HG03095 (cell line): Measurements from ENCODE around the gene FAM43B.

Experiments used
- ATAC-seq: cut with Tn5 transposase; IDR thresholded peaks from one replicate; pipeline ENCODE4 v1.9.1; 2021; ENCODE audit warnings: moderate library complexity; ENCODE audit not compliant: unreplicated experiment

Gene FAM43B

DNA sequence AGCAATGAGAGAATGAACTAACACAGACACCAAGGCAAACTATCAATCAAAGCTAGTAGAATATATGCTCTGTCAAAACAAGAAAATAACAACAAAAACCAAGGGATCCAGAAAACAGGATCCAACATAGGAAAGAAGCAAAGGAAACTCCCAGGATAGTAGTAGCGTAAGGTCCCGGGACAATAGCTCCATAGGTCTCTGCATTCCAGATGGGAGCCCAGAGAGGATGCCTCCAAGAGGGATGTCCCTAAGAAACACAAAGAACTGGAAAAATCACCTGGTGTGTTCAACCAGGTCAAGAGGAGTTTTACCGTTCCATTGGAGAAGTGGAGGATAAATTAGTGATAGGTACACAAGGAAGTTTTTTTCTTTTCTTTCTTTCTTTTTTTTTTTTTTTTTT lies 5.7 kb upstream of the FAM43B start:
- ATAC-seq: no peak

DNA sequence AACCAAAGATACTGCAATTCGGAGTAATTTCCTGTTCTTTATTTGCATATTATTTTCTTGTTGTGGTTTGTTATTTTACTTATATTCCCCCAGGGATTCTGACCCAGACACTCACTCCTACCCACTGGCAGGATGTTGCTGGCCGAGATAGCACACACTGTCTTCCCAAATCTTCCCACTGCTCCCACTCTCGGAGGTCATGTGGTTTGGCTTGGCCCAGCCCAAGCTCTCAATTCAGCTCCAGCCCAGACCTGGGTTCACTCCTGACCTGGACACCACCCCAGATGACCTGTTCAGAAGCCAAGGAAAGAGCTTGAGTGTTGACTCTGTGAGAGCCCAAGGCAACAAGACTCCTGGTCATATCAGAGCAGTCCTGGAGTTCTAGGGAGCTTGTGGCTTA lies 1.2 kb upstream of the FAM43B start:
- ATAC-seq: no peak

DNA sequence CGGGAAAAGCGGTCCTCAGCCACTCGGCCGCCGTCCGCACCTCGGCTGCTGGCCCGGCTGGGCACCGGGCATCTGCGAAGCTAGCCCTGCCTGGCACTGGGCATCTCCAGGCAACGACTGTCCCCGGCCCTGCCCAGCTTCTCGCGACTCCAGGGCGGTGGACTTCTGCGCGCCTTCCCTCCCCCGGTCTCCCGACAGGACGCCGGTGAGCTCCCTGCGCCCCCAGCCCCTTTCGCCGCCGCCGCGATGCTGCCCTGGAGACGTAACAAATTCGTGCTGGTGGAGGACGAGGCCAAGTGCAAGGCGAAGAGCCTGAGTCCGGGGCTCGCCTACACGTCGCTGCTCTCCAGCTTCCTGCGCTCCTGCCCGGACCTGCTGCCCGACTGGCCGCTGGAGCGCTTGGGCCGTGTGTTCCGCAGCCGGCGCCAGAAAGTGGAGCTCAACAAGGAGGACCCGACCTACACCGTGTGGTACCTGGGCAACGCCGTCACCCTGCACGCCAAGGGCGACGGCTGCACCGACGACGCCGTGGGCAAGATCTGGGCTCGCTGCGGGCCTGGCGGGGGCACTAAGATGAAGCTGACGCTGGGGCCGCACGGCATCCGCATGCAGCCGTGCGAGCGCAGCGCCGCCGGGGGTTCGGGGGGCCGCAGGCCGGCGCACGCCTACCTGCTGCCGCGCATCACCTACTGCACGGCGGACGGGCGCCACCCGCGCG lies 514 bp downstream of the FAM43B start:
- ATAC-seq: no peak

DNA sequence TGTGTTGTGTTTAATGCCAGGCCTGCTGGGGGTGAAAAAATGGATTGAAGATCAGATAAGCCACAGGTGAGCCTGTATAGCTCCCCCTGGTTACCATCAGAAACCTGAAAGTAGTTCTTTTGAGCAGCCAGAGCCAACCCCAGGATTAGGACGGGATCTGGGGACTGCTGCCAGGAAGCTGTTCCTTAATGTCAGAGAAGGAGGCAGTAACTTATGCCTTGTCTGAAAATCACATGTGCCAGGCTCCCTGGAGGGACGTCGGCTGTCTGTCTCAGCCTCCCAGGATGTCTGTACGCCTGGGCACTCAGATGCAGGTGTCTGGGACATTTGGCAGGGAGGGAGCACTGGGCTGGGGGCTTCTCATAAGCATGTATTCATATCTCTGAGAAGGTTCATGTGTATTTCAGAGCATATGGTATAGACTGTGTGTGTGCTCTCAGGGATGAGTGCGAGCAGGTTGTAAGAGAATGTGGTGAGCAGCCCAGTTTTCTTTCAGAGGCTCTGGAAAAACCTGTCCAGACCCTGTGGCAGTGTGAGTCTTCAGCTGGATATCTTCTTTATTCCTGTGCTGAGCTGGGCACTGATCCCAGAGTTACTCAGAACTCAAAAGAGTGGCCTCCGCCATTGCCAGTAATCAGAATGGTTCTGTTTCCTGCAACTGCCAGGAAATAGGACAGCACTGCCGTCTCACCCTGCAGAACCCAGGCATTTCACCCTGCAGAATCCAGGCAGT lies 2.8 kb downstream of the FAM43B start:
- ATAC-seq: no peak

DNA sequence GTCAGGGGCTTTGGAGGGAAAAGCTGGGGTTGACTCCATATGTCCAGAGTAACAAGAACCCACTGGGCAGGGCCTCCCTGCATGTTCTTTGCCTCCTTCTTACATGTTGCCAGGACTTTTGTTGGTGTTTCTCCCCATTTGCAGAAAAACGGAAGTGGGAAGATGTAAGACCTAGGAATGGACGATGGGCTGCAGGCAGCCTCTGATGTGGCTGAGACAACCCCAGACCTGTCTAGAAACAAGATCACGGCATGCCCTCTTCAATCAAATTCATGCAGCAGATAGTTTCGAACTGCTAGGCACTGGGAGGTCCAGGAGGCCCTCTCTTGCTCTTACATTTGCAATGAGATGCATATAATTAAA lies 3.4 kb downstream of the FAM43B start:
- no peak for ATAC-seq

DNA sequence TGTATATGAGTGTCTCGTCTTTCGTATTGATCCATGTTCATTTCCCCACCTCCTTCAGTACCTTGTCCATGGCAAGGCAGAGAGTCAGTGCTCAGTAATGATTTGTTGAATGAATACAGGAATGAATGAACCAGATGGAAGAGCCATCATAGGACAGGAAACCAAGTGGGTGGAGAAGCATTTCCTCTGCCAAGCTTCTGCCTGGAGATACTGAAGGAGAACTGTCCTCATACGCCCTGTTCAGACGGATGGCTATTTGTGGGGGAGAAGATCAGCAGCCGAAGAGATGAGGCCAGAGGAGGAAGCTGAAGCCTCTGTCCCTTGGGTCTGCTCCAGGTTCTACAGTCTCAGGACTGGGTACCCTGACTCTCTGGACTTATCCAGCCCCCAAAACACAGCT lies 5.8 kb downstream of the FAM43B start:
- no peak for ATAC-seq

DNA sequence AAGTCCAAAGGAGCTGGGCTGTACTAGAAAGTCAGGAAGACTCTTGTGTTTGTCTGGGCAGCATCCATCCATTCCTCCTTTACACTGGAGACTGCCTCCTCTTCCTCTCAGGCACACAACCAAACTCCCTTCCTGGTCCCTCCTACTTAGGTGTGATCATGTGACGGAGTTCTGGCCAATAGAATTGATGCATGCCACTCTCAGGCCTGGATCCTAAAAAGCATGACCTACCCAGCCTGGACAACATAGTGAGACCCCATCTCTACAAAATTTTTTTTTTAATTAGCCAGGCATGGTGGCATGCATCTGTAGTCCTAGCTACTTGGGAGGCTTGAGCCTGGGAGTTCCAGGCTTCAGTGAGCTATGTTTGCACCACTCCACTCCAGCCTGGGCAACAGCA lies 8.6 kb downstream of the FAM43B start:
- no peak for ATAC-seq

DNA sequence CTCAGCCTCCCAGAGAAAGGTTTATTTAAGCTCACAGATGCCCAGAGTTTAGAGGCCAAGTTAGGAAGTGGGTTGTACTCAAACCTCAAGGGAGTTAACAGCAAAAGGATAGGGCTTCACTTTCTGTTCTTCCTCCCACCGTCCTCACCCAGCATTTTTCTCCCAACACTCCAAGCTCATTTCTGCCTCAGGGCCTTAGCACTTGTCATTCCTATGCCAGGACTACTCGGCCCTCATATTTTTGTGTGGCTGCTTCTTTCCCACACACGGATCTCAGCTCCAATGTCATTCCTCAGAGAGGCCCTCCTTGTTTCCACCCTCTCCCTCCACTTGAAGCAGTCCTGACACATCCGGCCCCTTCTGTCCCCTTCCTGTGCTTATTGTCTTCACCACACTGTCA lies 12.9 kb downstream of the FAM43B start:
- no peak for ATAC-seq

DNA sequence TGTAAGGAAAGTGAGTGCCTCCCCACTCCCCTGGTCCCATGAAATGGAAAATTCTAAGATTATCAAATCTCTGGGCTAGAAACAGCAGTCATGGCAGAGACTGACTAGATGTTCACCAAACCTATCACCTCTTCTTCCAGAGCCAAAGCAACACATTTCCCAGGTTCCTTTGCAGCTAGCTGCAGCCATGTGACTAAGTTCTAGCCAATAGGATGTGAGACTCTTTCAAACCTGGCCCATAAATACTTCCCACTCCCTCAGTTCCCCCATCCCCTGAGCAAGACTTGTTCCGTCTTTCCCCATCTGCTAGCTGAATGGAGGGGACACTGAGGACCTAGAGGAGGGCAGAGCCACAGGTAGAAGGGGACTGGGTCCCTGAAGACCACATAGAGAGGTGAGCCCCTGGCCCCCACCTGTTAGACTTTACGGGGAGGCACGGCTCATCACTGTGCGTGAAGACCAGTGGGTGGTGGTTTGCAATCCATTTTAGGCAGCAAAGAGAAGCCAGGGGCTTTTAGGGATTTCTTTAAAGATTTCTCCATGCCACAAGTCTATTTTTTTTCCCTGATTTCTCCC lies 17.2 kb downstream of the FAM43B start:
- no peak for ATAC-seq

DNA sequence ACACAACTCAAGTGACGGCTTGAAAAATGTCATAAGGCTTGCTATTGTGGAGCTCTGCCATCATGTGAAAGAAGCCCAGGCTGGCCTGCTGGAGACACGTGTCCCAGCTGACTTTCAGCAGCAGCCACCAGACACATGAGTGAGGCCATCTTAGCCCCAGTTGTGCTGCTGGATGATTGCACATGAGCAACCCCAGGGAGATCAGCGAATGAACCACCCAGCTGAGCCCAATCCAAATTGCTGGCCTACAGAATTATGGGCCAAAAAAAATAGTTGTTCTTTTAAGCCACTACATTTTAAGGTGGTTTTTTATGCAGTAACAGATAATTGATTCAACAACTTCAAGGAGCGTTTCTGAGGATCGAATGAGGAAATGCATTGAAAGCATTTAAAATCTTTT lies 19.1 kb downstream of the FAM43B start:
- ATAC-seq: no peak

DNA sequence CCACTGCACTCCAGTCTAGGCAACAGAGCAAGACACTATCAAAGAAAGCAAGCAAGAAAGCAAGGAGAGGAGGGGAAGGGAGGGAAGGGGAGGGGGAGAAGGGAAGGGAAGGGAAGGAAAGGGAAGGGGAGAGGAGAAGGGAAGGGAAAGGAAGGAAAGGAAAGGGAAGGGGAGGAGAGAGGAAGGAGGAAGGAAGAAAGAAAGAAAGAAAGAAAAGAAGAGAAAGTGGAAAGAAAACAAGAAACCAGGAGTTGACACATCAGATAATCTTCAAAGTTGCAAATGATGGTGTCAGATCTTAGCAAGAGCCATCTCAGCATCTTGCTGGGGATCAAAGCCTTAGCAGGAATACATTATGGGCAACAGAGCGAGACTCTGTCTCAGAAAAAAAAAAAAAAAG lies 21.6 kb downstream of the FAM43B start:
- ATAC-seq: no peak

DNA sequence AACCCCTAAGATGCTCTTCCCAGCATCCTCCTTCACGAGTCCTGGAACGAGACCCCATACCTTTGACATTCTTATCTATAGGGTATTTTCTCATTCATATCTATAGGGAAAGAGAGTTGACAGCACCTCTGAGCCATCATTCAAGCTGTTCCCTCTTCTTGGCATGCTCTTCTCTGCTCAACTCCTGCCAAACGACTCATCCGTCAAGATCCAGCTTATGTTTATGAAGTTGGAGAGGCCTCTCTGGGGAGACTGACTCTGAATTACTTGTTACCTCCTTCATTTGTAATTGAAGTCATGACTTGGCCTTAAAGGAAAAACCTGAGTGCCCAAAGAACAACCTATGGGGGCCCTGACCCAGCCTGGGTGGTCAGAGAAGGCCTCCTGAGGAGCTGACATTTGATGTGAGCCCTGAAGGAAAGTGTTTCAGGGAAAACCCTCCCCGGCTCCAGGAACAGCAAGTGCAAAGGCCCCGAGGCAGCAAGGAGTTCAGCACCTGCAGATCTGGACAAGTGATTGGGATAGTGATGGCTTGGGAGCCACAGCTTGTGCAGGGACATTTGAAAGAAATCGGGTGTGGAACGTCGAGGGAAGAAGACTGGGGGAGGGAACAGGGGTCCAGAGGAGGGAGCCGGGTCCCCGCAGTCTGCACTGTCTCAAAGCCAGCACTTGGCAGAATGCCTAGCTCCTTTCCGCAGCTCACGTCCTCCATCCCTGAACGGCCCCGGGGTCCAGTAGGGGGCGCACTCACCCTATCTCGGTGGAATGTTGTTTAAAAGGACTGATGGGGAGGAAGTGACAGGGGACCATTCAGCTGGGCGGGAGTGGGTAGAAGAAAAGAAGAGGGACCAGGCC lies 22.5 kb downstream of the FAM43B start:
- ATAC-seq: no peak

DNA sequence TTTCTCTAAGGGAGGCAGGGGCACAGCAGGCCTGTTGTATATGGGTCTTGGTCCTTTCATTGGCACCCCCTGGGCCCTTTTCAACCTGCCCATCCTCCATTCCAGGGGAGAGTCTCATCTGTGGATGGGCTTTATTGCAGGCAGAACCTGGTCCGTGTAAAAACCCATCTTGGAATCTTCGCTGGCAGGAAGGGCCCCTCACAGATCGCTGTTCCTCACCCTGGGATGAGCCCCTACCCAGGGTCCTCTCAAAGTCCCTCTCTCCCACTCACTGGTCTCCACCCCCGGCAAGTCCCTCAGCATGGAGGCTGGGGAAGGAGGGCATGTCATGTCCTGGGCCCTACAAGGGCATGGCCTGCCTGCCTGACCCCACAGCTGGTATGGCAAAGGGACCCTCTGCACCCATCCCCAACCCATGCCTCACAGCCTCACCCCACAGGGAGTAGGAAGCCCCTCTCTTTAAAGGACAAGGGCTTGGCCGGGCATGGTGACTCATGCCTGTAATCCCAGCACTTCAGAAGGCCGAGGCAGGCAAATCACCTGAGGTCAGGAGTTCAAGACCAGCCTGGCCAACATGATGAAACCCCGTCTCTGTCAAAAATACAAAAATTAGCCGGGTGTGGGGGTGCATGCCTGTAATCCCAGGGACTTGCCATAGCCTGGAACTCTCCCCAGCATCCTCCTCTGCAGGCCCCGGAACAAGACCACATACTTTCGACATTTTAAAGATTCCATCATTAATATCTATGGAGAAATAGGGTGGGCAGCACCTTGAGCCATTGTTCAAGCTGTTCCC lies 23.4 kb downstream of the FAM43B start:
- ATAC-seq: no peak

DNA sequence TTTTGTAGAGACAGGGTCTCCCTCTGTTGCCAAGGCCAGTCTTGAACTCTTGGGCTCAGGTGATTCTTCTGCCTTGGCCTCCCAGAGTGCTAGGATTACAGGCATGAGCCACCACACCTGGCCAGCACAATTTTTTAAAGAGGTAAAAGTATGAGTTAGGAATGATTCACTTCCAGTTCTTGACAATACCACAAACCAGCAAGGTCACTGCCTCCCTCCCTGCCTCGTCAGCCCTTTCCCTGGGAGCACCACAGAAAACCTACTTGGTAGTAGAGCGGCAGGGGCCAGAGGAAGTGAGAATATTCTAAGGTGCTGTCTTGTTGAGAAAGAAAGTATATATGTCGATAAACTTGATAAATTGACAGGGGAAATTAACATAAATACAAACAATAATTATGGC lies 25.7 kb downstream of the FAM43B start:
- no peak for ATAC-seq

DNA sequence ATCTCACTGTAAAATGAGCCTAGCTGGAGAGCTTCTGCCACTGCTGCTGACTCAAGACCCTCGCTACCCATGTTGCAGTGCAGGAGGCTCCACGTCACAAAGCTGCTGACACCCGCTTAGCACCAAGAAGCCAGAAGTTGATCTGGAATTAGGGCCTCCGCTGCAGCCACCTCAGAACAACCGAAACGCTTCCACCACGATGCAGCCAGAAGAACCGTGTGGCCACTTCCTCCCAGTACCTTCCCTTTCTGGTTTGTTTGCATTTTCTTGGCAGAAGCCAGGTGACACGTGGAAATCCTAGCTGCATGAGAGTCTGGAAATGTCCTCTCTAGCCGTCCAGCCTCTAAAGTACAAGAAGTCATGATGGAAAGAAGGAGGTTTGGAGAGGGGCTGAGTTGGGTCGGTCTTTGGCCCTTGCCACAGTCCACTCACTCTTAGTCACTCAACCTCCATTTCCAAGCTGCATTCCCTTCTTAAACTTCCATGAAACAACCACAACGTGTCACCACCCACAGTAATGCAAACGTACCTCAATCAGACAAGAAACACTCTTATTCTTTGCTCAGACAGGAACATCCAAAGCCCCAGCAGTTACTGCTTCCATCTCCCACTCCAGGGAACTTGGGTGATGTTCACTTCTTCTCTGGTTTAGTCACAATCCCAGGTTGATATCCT lies 26.5 kb downstream of the FAM43B start:
- ATAC-seq: no peak

DNA sequence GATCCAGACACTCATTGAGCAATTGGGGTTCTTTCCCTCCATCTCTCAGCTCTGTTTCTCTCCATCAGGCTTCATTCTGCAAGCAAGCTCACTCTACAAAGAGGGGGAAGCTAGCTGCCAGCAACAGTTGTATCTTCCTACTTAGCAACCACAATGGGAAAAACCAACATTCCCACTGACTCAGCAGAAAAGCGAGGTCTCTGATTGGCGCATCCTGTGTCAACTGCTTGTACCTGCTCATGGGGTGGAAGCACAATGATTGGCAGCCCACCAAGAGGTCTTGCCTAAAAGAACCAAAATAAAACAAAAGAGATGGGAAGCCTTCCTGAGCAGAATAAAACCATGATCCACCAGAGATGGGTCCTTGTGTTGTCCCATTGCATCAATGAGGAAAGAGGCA lies 32.5 kb downstream of the FAM43B start:
- no peak for ATAC-seq

DNA sequence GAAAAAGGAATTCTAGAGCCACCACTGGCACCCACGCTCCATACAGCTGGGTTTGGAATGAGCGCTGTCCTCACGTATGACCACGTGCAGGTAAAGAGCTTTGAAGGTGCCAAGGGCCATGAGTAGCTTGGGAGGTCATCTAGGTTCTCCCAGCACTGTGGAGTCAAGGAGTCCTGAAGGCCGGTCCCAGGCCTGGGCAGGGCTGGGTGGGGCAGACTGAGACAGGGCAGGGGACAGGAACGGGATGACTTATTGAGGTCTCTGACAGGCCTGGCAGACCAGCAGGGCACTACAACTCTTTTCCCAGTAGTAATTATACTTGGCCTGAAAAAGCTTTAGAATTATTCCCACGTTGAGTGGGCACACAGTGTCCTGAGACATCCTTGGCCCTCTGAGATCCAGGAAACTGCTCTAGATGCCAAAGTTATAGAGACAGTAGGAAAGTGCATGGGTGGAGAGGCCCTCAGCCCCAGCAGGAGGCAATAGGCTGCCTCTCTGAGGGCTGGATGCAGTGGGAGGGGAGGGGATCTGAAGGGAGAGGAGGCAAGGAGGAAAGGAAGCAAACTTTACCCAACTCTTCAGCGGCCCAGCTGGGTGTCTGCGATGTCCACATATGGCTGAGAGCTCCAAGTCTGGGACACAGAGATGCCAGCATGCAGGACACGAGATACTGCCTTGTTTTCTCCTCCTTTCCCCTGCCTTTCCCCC lies 34.7 kb downstream of the FAM43B start:
- no peak for ATAC-seq

DNA sequence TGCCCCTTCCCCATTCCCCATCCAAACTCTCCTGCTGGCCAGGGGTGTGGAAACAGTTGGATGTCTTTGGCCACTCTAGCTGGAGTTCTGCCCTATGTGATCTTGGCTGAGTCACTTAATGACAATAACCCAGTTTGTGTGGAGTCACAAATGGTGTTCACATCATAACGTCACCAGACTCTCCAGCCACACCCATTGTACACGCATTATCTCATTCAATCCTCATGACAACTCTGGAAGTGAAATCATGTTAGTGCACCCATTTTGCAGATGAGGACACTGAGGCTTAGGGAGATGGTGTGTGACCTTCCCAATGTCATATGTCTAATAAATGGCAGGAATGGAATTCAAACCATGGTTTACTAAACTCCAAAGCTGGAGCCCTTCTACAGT lies 35.3 kb downstream of the FAM43B start:
- ATAC-seq: no peak

DNA sequence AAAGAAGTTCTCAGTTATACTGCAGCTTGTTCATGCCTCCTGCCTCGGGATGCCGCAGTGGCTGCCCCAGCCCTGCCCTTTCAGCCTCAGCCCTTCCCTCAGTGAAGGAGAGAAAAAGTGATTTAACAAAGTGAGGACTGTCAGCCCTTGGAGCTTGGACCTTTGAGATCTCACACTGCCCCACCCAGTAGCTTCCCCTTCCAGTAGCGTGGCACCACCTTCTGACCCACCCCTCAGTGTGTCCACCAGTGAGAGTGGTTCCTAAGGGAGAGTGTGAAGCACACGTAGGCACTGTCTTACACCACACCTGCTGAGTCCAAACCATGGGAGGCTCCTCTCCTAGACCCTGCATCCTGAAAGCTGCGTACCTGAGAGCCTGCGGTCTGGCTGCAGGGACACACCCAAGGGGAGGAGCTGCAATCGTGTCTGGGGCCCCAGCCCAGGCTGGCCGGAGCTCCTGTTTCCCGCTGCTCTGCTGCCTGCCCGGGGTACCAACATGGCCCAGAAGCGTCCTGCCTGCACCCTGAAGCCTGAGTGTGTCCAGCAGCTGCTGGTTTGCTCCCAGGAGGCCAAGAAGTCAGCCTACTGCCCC lies 36.4 kb downstream of the FAM43B start, which contains the start of gene CDA:
TSS of gene CDA (plus strand) at position 464 of the 592 bp plus-strand sequence. CDS start at position 497, 33 bp downstream.
- no peak for ATAC-seq
